HG03469 (cell line): ENCODE measurements around the gene PHLDB1.
"Not testable (repeated sequence)": the region's sequence is repeated elsewhere in the genome, so short reads cannot be mapped to it uniquely, and the experiment has no call there.

ENCODE experiments used
- ATAC-seq: cut with Tn5 transposase; IDR thresholded peaks from one replicate; pipeline ENCODE4 v1.9.1; 2021; ENCODE audit warnings: mild to moderate bottlenecking, moderate library complexity, moderate number of reproducible peaks; ENCODE audit not compliant: unreplicated experiment

Gene PHLDB1

DNA sequence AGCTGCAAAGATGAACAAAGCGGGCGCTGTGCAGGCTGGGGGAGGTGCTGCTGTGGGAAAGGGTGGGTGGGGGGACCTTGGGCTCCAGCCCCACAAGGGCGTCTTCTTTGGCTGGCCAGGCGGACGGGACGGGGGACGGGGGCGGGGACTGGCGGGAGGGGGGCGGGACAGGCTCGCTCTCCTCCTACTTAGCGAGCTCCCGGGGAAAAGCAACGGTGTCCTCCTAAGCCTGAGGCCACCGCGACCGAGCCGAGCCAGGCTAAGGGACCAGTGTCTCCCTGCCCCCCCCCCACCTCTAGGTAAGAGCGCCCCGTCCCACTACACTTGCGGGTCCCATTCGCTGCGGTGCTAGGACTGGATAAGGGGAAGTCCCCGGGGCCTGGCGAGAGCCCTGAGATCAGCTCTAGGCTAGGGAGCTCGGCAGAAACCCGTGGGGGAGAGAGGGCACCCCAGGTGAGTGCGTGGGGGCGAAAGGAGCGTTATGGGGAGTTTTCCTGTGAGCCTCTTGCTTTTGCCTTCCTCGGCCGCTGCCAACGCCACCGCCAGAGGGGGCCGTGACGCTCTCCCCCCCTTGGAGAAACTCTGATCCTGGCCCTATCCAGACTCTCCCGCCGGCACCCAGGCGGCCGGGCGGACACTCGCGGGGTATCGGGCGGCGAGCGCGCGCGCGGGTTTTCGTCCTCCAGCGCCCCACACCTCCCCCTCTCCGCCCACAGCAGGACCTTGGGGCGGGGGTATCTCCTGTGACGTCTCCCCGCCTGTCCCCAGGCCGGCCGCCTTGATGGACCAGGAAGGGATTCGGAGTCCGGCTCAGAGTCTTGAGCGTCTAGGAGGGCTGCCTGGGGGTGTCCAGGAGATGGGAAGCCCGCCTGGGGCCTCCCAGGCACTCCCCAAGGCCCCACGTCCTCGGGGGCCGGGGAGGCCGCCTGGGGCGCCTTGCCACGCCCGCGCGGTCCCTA lies at the start of gene PHLDB1:
PHLDB1 (plus strand) TSS at position 215 of the 959 bp plus-strand sequence. CDS start 6,222 bp downstream, outside the sequence.
- ATAC-seq = no peak

GRCh38 chr11:118560806-118561205 lies 46.6 kb upstream of the PHLDB1 start:
- ATAC-seq = no peak

GRCh38 chr11:118565051-118565450 lies 42.4 kb upstream of the PHLDB1 start:
- ATAC-seq = no peak

- no peak for ATAC-seq
Measured at GRCh38 chr11:118569670-118570069, 37.7 kb upstream of the PHLDB1 start.

GRCh38 chr11:118570787-118571186 lies 36.6 kb upstream of the PHLDB1 start:
- no peak for ATAC-seq

DNA sequence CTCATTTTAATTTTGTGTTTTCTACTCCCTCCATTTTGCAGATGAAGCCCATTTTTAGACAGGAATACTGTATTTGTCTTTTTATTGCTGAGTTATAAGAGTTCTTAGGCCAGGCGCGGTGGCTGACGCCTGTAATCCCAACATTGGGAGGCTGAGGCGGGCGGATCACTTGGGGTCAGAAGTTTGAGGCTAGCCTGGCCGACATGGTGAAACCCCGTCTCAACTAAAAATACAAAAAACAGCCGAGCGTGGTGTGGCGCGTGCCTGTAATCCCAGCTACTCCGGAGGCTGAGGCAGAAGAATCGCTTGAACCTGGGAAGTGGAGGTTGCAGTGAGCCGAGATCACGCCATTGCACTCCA lies 35.7 kb upstream of the PHLDB1 start:
- not testable (repeated sequence) for ATAC-seq

DNA sequence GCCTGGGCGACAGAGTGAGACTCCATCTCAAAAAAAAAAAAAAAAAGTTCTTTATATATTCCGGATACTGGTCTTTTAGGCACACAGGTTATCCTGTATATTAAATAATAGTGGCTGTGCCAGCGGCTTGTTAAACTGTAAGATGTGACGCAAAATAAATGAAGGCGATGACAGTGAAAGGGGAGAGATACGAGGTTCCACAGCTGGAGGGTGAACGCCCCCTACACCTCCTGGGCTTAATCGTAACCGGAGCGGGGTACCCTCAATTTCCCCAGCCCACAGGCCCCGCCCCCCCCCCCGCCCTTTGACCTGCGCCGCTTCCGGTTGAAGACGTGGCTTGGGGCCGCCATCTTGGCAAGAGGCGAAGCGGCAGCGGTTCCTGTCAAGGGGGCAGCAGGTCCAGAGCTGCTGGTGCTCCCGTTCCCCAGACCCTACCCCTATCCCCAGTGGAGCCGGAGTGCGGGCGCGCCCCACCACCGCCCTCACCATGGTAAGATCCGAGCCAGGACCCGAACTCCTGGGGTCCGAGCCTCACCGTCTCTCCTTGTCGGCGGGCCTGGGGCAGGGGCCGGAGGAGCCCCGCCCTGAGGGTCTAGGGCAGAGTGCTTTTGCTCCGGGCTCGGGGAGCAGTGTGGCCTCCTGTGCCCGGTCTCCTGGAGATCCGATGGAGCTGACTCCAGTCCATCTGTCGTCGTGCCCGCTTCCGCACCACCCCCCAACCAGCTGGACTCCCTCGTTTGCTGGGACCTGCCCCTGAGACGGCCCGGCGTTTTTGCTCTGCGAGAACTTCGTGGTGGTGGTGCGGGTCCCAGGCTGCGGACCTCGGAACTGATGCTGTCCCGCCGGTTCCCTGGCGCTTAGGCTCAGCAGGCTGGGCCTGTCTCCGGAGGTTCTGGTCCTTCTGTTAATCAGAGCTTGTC lies 35.1 kb upstream of the PHLDB1 start, which contains the start of gene ARCN1:
ARCN1 (plus strand) TSS at position 349 of the 920 bp plus-strand sequence; CDS start at position 488, 139 bp downstream.
- ATAC-seq = peak; percentile 45

DNA sequence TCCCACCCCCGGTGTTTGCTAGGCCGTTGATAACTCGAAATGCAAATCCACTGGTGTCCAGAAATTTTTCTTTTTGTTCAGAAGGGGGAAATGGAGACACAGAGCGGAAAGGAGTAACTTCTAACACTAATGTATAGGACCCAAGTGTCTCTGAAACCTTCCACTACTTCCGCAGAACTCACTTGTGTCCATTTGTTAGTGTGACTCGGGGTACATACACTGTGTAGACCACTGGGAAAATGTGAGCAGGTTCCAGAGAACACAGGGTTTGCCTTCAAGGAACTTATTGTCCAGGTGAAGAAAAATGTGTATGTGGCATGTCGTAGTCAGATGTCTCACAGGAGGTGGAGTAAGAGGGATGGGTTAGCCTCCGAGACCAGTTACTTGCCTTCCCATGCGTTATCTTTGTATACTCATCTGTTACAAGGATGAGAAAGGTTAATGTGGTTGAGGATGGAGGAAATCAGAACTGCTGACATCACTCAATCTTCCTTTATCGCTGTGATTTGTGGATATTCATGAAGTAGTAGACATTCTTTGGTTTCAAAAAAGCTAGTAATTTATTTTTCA lies 34.3 kb upstream of the PHLDB1 start:
- ATAC-seq = no peak

DNA sequence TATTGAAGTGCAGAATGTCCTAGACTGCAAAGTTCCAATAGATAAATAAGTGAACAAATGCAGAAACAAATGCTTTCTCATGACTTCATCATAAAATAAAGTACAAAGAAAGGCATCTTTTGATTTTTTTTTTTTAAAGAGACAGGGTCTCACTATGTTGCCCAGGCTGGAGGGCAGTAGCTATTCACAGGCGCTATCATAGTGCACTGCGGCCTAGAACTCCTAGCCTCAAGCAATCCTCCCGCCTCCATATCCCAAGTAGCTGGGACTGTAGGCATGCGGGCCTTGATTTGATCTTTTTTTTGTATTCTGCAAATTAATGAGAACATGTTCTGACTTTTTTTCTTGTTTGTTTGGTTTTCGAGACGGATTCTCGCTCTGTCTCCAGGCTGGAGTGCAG lies 32.8 kb upstream of the PHLDB1 start:
- ATAC-seq = no peak

DNA sequence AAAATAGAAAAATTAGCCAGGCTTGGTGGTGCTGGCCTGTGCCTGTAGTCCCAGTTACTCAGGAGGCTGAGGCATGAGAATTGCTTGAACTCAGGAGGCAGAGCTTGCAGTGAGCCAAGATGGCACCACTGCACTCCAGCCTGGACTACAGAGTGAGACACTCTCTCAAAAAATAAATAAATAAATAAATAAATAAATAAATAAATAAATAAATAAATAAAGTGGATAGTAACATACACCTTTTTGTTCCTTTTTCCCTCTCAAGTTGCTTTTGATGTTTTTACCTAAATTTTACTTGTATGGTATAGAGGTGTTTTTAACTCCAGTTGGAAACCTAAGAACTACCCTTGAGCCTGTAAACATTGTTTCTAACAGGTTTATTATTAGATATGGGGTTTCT lies 29.4 kb upstream of the PHLDB1 start:
- not testable (repeated sequence) for ATAC-seq

GRCh38 chr11:118581057-118581456 lies 26.4 kb upstream of the PHLDB1 start:
- no peak for ATAC-seq

DNA sequence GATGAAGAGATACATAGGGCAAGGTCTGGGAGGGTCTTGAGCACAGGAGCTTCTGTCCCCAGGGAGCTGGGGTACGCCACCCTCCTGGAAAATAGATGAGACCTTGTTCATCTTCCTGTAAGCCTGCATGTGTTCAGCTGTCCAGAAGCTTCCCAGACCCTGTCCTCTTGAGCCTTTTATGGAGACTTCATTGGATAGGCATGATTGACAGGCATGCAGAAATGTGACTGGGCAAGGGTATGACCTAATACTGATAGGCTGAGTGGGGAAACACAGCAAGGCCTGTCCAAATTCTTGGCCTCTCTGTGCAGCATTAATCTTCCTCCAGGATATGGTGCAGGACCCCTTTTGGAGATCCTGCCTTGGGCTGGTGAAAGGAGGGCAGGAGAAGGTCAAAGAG lies 19.5 kb upstream of the PHLDB1 start:
- no peak for ATAC-seq

GRCh38 chr11:118592616-118593367 lies 14.6 kb upstream of the PHLDB1 start:
- no peak for ATAC-seq

DNA sequence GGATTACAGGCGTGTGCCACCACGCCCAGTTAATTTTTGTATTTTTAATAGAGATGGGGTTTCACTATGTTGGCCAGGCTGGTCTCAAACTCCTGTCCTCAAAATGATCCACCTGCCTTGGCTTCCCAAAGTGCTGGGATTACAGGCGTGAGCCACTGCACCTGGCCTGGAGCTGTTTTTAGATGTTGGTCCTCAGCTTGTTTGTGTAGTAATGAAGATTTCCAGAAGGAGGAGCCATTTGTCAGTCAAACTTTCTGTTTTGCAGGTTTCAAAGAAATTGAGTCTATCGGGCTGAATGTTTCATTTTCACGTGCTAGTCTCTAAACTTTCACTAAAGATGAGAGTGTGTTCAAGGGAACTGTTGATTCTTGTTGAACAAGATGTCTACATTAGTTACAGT lies 12.4 kb upstream of the PHLDB1 start:
- not testable (repeated sequence) for ATAC-seq

- ATAC-seq = no peak
Measured at GRCh38 chr11:118596224-118597146, 10.9 kb upstream of the PHLDB1 start.

- ATAC-seq = no peak
Measured at GRCh38 chr11:118597556-118597955, 9.9 kb upstream of the PHLDB1 start.

DNA sequence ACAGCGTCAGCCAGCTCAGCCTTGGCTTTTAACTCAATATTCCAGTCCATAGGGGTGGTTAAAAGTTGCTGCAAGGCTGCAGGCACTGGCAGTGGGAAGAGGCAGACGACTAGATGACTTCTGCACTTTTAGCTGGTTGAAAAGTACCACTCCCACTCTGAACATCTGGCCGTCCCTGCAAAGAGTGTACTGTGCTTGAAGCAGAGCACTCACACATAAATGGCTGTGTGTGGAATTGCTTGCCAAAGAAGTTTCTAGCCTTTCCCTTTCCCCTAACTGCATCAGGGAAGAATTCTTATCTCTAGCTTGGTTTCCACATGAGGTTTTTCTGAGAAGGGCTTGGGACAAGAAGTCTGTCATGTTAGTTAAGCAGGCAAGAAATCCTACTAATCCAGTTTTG lies 5.1 kb upstream of the PHLDB1 start:
- ATAC-seq = no peak

DNA sequence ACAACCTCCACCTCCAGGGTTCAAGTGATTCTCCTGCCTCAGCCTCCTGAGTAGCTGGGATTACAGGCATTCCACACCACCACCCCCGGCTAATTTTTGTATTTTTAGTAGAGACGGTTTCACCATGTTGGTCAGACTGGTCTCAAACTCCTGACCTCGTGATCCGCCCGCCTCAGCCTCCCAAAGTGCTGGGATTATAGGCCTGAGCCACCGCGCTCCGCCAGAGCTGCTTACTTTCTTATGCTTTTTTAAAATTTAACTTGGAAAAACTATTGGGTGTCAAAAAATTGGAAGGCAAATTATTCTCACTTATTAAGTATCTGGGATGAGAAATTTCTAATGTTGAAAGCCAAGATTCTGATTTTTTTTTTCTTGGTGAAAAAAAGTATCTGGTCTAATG lies 3.7 kb upstream of the PHLDB1 start:
- ATAC-seq = not testable (repeated sequence)

GRCh38 chr11:118604566-118604965 lies 2.8 kb upstream of the PHLDB1 start:
- no peak for ATAC-seq
